ENCODE results near the gene IQSEC1.

The IQSEC1 gene

DNA sequence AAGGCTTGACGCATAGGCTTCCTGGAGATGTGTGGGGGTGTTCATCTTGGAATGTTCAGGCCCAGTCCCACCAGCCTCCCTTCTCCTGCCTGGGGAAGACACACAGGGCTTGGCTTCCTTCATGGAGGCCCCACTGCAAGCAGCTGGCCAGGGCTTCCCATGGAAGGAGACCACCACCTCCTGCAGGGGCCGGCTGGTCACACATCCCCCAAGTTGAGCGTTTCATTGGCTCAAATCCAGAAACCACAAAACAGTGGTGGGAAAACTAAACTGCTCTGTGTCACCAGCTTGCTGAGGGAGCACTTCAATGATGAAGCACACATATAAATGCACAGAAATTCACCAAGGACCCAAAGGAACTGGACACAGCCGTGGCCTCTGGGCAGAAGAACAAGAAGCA is 8.3 kb downstream of the IQSEC1 start:
- TF ChIP-seq SIN3A (IDR thresholded peaks at IDR 0.05; ENCODE audit: borderline replicate concordance, insufficient read depth, low read length) (no peak), TAF1 (IDR thresholded peaks at IDR 0.05; ENCODE audit: borderline replicate concordance, insufficient read depth, low read length) (no peak), FOXP2 (optimal IDR thresholded peaks at IDR 0.05; ENCODE audit: borderline replicate concordance, extremely low read depth, extremely low read length, insufficient read depth) (no peak), POLR2AphosphoS5 (IDR thresholded peaks at IDR 0.05; ENCODE audit: low read depth, low read length) (no peak)
- TF ChIP-seq, protein P1, sequence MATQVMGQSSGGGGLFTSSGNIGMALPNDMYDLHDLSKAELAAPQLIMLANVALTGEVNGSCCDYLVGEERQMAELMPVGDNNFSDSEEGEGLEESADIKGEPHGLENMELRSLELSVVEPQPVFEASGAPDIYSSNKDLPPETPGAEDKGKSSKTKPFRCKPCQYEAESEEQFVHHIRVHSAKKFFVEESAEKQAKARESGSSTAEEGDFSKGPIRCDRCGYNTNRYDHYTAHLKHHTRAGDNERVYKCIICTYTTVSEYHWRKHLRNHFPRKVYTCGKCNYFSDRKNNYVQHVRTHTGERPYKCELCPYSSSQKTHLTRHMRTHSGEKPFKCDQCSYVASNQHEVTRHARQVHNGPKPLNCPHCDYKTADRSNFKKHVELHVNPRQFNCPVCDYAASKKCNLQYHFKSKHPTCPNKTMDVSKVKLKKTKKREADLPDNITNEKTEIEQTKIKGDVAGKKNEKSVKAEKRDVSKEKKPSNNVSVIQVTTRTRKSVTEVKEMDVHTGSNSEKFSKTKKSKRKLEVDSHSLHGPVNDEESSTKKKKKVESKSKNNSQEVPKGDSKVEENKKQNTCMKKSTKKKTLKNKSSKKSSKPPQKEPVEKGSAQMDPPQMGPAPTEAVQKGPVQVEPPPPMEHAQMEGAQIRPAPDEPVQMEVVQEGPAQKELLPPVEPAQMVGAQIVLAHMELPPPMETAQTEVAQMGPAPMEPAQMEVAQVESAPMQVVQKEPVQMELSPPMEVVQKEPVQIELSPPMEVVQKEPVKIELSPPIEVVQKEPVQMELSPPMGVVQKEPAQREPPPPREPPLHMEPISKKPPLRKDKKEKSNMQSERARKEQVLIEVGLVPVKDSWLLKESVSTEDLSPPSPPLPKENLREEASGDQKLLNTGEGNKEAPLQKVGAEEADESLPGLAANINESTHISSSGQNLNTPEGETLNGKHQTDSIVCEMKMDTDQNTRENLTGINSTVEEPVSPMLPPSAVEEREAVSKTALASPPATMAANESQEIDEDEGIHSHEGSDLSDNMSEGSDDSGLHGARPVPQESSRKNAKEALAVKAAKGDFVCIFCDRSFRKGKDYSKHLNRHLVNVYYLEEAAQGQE (IDR thresholded peaks at IDR 0.05; ENCODE audit: insufficient read depth in 1 of 2, low read depth in 2 of 2, low read length in 2 of 2) = no peak

DNA sequence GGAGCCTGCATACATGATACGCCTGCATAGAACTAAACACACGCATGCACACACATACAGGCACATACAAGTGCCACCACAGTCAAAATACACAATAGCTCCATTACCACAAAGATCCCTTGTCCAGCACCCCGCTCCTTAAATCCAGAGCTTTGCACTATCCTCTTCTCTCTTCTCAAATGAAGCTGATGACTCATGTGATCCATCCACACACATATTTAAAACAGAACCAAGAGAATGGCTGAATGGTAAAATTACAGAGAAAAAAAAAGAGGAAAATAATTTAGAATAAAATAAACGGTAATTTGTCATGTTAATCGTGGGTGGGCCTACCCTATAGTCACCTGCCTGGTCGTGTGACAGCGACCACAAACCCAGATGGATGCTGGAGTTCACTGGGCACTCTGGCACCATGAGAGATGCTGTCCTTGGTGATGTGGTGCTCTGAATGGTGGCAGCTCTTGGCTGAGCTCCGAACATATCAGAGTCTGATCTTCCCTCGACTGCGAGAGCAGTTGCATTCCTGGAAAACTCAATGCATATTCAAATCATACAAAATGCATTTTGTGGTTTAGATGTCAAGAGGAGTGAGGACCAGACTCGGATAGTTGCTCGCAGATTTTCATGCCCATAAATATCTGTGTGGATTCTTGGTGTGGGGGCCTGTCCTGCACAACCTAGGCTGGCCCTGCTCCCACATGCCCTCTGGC is 8.9 kb downstream of the IQSEC1 start:
- no peak for TF ChIP-seq SIN3A (IDR thresholded peaks at IDR 0.05; ENCODE audit: borderline replicate concordance, insufficient read depth, low read length)
- TF ChIP-seq, protein P1 (IDR thresholded peaks at IDR 0.05; ENCODE audit: insufficient read depth in 1 of 2, low read depth in 2 of 2, low read length in 2 of 2) = no peak
- TF ChIP-seq FOXP2 (optimal IDR thresholded peaks at IDR 0.05; ENCODE audit: borderline replicate concordance, extremely low read depth, extremely low read length, insufficient read depth) = no peak
- no peak for TF ChIP-seq TAF1 (IDR thresholded peaks at IDR 0.05; ENCODE audit: borderline replicate concordance, insufficient read depth, low read length)
- TF ChIP-seq POLR2AphosphoS5 (IDR thresholded peaks at IDR 0.05; ENCODE audit: low read depth, low read length) = no peak

DNA sequence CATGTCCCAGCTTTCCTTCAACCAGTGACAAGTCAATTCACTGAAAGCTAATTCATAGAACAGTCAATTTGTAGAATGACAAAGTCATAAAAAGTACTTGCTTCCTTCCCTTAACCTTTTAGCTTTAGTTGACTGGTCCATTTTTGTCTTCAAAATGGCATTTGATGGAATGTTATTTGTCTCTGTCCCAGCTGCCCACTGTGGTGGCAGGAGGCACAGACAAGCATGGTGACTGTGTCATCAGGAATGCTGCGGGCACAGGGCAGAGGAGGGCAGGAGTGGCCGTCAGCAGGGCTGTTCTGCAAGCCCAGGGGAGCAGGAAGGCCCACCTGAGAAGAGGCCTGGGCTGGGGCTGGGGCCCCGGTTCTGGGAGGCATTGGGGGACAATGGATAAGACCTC is 10.0 kb downstream of the IQSEC1 start:
- TF ChIP-seq SIN3A (IDR thresholded peaks at IDR 0.05; ENCODE audit: borderline replicate concordance, insufficient read depth, low read length) = no peak
- TF ChIP-seq TAF1 (IDR thresholded peaks at IDR 0.05; ENCODE audit: borderline replicate concordance, insufficient read depth, low read length) = no peak
- TF ChIP-seq POLR2AphosphoS5 (IDR thresholded peaks at IDR 0.05; ENCODE audit: low read depth, low read length) = no peak
- no peak for TF ChIP-seq FOXP2 (optimal IDR thresholded peaks at IDR 0.05; ENCODE audit: borderline replicate concordance, extremely low read depth, extremely low read length, insufficient read depth)
- TF ChIP-seq, protein P1 (IDR thresholded peaks at IDR 0.05; ENCODE audit: insufficient read depth in 1 of 2, low read depth in 2 of 2, low read length in 2 of 2) = no peak

DNA sequence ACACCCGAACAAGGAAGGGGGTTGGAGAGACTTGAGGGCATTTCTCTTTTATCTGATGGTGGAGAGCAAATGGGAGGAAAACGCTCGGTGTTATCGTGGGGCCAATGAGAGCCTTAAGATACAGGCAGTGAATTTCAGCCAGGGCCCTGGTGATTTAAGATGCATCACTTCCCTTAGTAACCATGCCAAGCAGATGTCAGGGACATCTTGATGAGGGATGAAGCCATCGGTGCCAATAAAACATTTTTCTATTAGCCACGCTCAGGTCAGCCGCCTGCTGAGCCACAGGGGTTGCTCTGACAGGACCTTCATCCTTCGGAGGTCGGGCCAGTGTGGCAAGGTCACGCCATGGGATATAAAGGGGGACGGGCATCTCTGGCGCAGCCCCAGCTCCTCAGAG is 10.6 kb downstream of the IQSEC1 start:
- TF ChIP-seq FOXP2 (optimal IDR thresholded peaks at IDR 0.05; ENCODE audit: borderline replicate concordance, extremely low read depth, extremely low read length, insufficient read depth) (no peak), POLR2AphosphoS5 (IDR thresholded peaks at IDR 0.05; ENCODE audit: low read depth, low read length) (no peak), SIN3A (IDR thresholded peaks at IDR 0.05; ENCODE audit: borderline replicate concordance, insufficient read depth, low read length) (no peak), TAF1 (IDR thresholded peaks at IDR 0.05; ENCODE audit: borderline replicate concordance, insufficient read depth, low read length) (no peak)
- TF ChIP-seq, protein P1 (IDR thresholded peaks at IDR 0.05; ENCODE audit: insufficient read depth in 1 of 2, low read depth in 2 of 2, low read length in 2 of 2) = no peak
